B cell (primary cell): ENCODE results near the gene RBM43. TPM values are rescaled to one million over a fixed set of nuclear protein-coding genes. Genes with fewer than 3 reads are reported as not detected.
"Not testable (repeated sequence)": the region's sequence is repeated elsewhere in the genome, so short reads cannot be mapped to it uniquely, and the experiment has no call there.

ENCODE experiments used
- ATAC-seq: fragments of 200-7000 bp; cut with Tn5 transposase; one replicate; pipeline ENCODE4 v1.10.0; 2021; ENCODE audit warnings: low read depth, mild to moderate bottlenecking, moderate number of reproducible peaks, moderate library complexity
- CTCF ChIA-PET: fragments of 350-600 bp; sonication (Branson Sonifier 250); formaldehyde crosslinking; loops from one replicate; lab custom pipeline; 2021; ENCODE audit warnings: antibody characterized with exemption, inconsistent platforms; lab: Charles Lee
- POLR2A ChIA-PET: fragments of 350-600 bp; sonication (Branson Sonifier 250); formaldehyde crosslinking; loops from one replicate; lab custom pipeline; 2021; ENCODE audit warnings: antibody characterized with exemption; lab: Charles Lee
- DNase-seq: peaks from one replicate; pipeline ENCODE4 v3.0.0; 2013
- H2AFZ ChIP-seq: 2 replicates; pipeline ENCODE4 v1.6.1; 2012; ENCODE audit warnings: mild to moderate bottlenecking, low read depth, low read length; ENCODE audit not compliant: insufficient read depth, poor library complexity, severe bottlenecking
- H3K27ac ChIP-seq, 2 donors: 1 replicate in 1 of 2; 2 replicates in 1 of 2; pipeline ENCODE4 v1.5.1; 2012 to 2013; ENCODE audit warnings: low read length in 2 of 2, mild to moderate bottlenecking in 2 of 2, moderate library complexity in 1 of 2
- H3K27me3 ChIP-seq, 4 experiments: fragments of 200-600 bp in 1 of 4; sonication (generic) in 1 of 4; replicated peaks in 1 of 4; 1 replicate in 2 of 4; 2 replicates in 2 of 4; pipeline versions ENCODE4 v1.6.1 to v1.7.0; 2013 to 2016; ENCODE audit warnings: low read length in 3 of 4, mild to moderate bottlenecking in 2 of 4, mixed read lengths in 1 of 4, moderate library complexity in 1 of 4; ENCODE audit not compliant: insufficient read depth in 4 of 4, control insufficient read depth in 3 of 4; ENCODE audit errors: control extremely low read depth in 1 of 4
- H3K36me3 ChIP-seq, 2 experiments: replicated peaks in 1 of 2; 1 replicate in 1 of 2; 2 replicates in 1 of 2; pipeline versions ENCODE4 v1.6.1 to v1.7.1; 2013; ENCODE audit warnings: low read length in 1 of 2; ENCODE audit not compliant: insufficient read depth in 2 of 2, control insufficient read depth in 1 of 2; ENCODE audit errors: control extremely low read depth in 1 of 2, extremely low read depth in 1 of 2
- H3K4me1 ChIP-seq, 2 donors: fragments of 200-600 bp in 1 of 2; sonication (generic) in 1 of 2; 1 replicate in 1 of 2; 2 replicates in 1 of 2; pipeline versions ENCODE4 v1.5.1 to v1.6.1; 2013 to 2017; ENCODE audit warnings: low read length in 2 of 2; ENCODE audit not compliant: control insufficient read depth in 2 of 2, insufficient read depth in 2 of 2
- H3K4me2 ChIP-seq: replicated peaks from 2 replicates; pipeline ENCODE3; 2012; ENCODE audit warnings: mild to moderate bottlenecking, low read depth, low read length; ENCODE audit not compliant: poor library complexity, severe bottlenecking
- H3K4me3 ChIP-seq, 5 experiments: fragments of 200-600 bp in 1 of 5; sonication (generic) in 1 of 5; 1 replicate in 3 of 5; 2 replicates in 2 of 5; pipeline versions ENCODE4 v1.5.1 to v1.7.0; 2011 to 2016; ENCODE audit warnings: low read length in 4 of 5, mild to moderate bottlenecking in 4 of 5, low read depth in 2 of 5, control low read depth in 1 of 5, moderate library complexity in 1 of 5; ENCODE audit not compliant: insufficient read depth in 1 of 5; ENCODE audit errors: control extremely low read depth in 1 of 5, extremely low read depth in 1 of 5
- H3K79me2 ChIP-seq: fragments of 200-600 bp; sonication (generic); one replicate; pipeline ENCODE4 v1.6.0; 2016; ENCODE audit warnings: low read length; ENCODE audit not compliant: control insufficient read depth, insufficient read depth
- H3K9ac ChIP-seq: fragments of 200-600 bp; sonication (generic); 2 replicates; pipeline ENCODE4 v1.6.1; 2017; ENCODE audit warnings: mild to moderate bottlenecking, low read length, moderate library complexity
- H3K9me3 ChIP-seq, 3 donors: one replicate each; pipeline versions ENCODE4 v1.6.1 to v1.7.1; 2013; ENCODE audit warnings: low read length in 2 of 3; ENCODE audit not compliant: control insufficient read depth in 2 of 3, insufficient read depth in 1 of 3; ENCODE audit errors: control extremely low read depth in 1 of 3
- H4K20me1 ChIP-seq: 2 replicates; pipeline ENCODE4 v1.6.0; 2012; ENCODE audit warnings: mild to moderate bottlenecking, low read length; ENCODE audit not compliant: insufficient read depth, control insufficient read depth, poor library complexity, severe bottlenecking
- H3K27ac Mint-ChIP-seq: one replicate; pipeline ENCODE4 v1.8.0; 2021; ENCODE audit warnings: mixed read lengths
- H3K27me3 Mint-ChIP-seq: one replicate; pipeline ENCODE4 v1.8.0; 2021; ENCODE audit warnings: mixed read lengths
- H3K4me1 Mint-ChIP-seq: one replicate; pipeline ENCODE4 v1.8.0; 2021; ENCODE audit warnings: mixed read lengths
- H3K4me3 Mint-ChIP-seq: one replicate; pipeline ENCODE4 v1.8.0; 2021; ENCODE audit warnings: mixed read lengths
- H3K9me3 Mint-ChIP-seq: one replicate; pipeline ENCODE4 v1.8.0; 2022; ENCODE audit warnings: mixed read lengths; ENCODE audit not compliant: insufficient read depth
- CTCF ChIP-seq: fragments of 200-600 bp; IDR thresholded peaks from one replicate; pipeline ENCODE4 v1.8.0; 2022; ENCODE audit warnings: antibody characterized with exemption, mild to moderate bottlenecking
- EZH2 ChIP-seq: IDR thresholded peaks from 2 replicates; pipeline ENCODE4 v1.6.1; 2012; ENCODE audit warnings: borderline replicate concordance, low read depth, mild to moderate bottlenecking, moderate library complexity, low read length; ENCODE audit not compliant: insufficient read depth, poor library complexity, severe bottlenecking
- WGBS: methylation state at CpG from one replicate; pipeline ENCODE4 v1.1.5; 2013; ENCODE audit warnings: missing lambda C conversion rate; ENCODE audit not compliant: insufficient coverage; 5-methylcytosine and 5-hydroxymethylcytosine counted together
- intact Hi-C: fragments of 100-400 bp; cut with micrococcal nuclease; formaldehyde crosslinking; loops from one replicate; pipeline ENCODE4 v1.10.0; 2022
- polyA plus RNA-seq: library from polyadenylated mRNA; depleted of rRNA; stranded (reverse); fragments of >200 nt; gene quantifications from 2 replicates; pipeline ENCODE4 v1.2.3, GENCODE V29; 2012
- total RNA-seq, 2 donors: library from RNA; stranded (reverse); fragments of 120-200 nt in 1 of 2; gene quantifications; 1 replicate in 1 of 2; 2 replicates in 1 of 2; pipeline versions ENCODE4 v1.2.3 to v1.2.4, GENCODE V29; 2013 to 2022

The RBM43 gene
- total and polyA plus RNA-seq, 2 donors (not counting 1 experiment from before 2014, with no cell fraction given) = 4.8 to 8.4 TPM

- H3K9me3 ChIP-seq, H2AFZ ChIP-seq, H3K79me2 ChIP-seq, H3K27me3 ChIP-seq, POLR2A ChIA-PET, H3K36me3 ChIP-seq, ATAC-seq, H3K4me2 ChIP-seq, DNase-seq, H4K20me1 ChIP-seq, H3K27me3 Mint-ChIP-seq, intact Hi-C loops, CTCF ChIA-PET, H3K9me3 Mint-ChIP-seq, H3K27ac ChIP-seq, H3K4me3 ChIP-seq, H3K27ac Mint-ChIP-seq, H3K9ac ChIP-seq, H3K4me3 Mint-ChIP-seq: not testable (repeated sequence)
- WGBS = 97% methylated on average over 29 of the region's 35 CpGs
- peaks cover 16% of the 10 kb centered on the region for H3K4me1 Mint-ChIP-seq
- peaks cover 12 to 13% of the 10 kb centered on the region in 2 donors for H3K4me1 ChIP-seq
Measured at GRCh38 chr2:151295926-151296325, 34.3 kb upstream of the RBM43 start.

DNA sequence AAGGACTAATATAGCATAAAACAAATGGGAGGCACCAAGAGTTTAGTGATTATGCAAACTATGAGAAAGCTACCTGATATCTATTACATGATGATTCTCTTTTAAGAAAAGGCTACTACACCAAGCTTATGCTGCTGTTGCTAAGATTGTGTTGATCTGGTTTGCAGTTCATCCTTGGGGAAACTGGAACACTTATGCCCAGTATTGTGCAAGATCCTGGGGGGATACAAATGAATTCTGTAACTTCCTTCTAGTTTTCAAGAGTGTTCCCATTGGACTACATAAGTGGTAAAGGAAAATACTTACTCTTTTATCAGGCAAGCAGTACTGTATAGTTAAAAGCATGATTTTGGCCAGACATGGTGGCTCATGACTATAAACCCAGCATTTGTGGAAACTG, 30.9 kb upstream of the RBM43 start:
- CTCF ChIA-PET = no interaction called here
- no peak overlapping the region for H2AFZ ChIP-seq
- intact Hi-C loops = no loop called here

More for the DNA sequence above, 30.9 kb upstream of the RBM43 start:
- Histone ChIP-seq H3K79me2 (peaks cover 18% of the 10 kb centered on the region), H3K36me3 (no peaks in the 10 kb centered on the region), H3K27me3 (no peaks in the 10 kb centered on the region), H3K4me2 (no peak overlapping the region), H3K27ac (no peak overlapping the region), H3K9me3 (peaks cover 0 to 2% (median 0%) of the 10 kb centered on the region in 3 donors), H3K4me1 (peaks cover 20 to 24% of the 10 kb centered on the region in 2 donors), H3K9ac (no peak overlapping the region), H4K20me1 (peaks cover 10% of the 10 kb centered on the region), H3K4me3 (no peak overlapping the region)
- Mint-ChIP-seq H3K4me1 (peaks cover 23% of the 10 kb centered on the region), H3K9me3 (no peaks in the 10 kb centered on the region), H3K27ac (no peak overlapping the region), H3K27me3 (no peaks in the 10 kb centered on the region), H3K4me3 (no peak overlapping the region)
- POLR2A ChIA-PET = no interaction called here
- TF ChIP-seq EZH2 = no peak
- no peak for TF ChIP-seq CTCF
- ATAC-seq = no peak
- no peak for DNase-seq
